Measurements from ENCODE around the gene VRK2.
"Not testable (repeated sequence)": the region's sequence is repeated elsewhere in the genome, so short reads cannot be mapped to it uniquely, and the experiment has no call there.

The VRK2 gene

GRCh38 chr2:58182527-58182926 is 135.9 kb downstream of the VRK2 start:
- no peak overlapping the region for H3K27ac ChIP-seq
- no peak for TF ChIP-seq CTCF (IDR thresholded peaks at IDR 0.05)
- DNase-seq (ENCODE audit: low spot score): no peak
- no peak overlapping the region for H3K4me3 ChIP-seq

GRCh38 chr2:58186501-58186900 is 139.9 kb downstream of the VRK2 start:
- no peak for TF ChIP-seq CTCF (IDR thresholded peaks at IDR 0.05)

GRCh38 chr2:58187022-58187421 is 140.4 kb downstream of the VRK2 start:
- not testable (repeated sequence) for DNase-seq (ENCODE audit: low spot score); H3K27ac ChIP-seq; H3K4me3 ChIP-seq

More at GRCh38 chr2:58186501-58186900, 139.9 kb downstream of the VRK2 start:
- Histone ChIP-seq H3K27ac (no peak overlapping the region), H3K4me3 (no peak overlapping the region)
- no peak for DNase-seq (ENCODE audit: low spot score)

- Histone ChIP-seq H3K27ac (no peak overlapping the region), H3K4me3 (no peak overlapping the region)
- no peak for TF ChIP-seq CTCF (IDR thresholded peaks at IDR 0.05)
- DNase-seq (ENCODE audit: low spot score): no peak
These were observed 147.9 kb downstream of the VRK2 start for GRCh38 chr2:58194458-58194857.

GRCh38 chr2:58195662-58196061 is 149.1 kb downstream of the VRK2 start:
- no peak for DNase-seq (ENCODE audit: low spot score)
- TF ChIP-seq CTCF (IDR thresholded peaks at IDR 0.05): no peak

GRCh38 chr2:58197894-58198293 is 151.3 kb downstream of the VRK2 start:
- TF ChIP-seq CTCF (IDR thresholded peaks at IDR 0.05): no peak
- Histone ChIP-seq H3K27ac (no peak overlapping the region), H3K4me3 (no peak overlapping the region)
- no peak for DNase-seq (ENCODE audit: low spot score)

More at GRCh38 chr2:58195662-58196061, 149.1 kb downstream of the VRK2 start:
- Histone ChIP-seq H3K4me3 (no peak overlapping the region), H3K27ac (no peak overlapping the region)

GRCh38 chr2:58202404-58202803 is 155.8 kb downstream of the VRK2 start:
- no peak for DNase-seq (ENCODE audit: low spot score)
- TF ChIP-seq CTCF (IDR thresholded peaks at IDR 0.05): no peak
- H3K27ac ChIP-seq: no peak overlapping the region
- H3K4me3 ChIP-seq: no peak overlapping the region

GRCh38 chr2:58203018-58203417 is 156.4 kb downstream of the VRK2 start:
- TF ChIP-seq CTCF (IDR thresholded peaks at IDR 0.05): no peak
- no peak for DNase-seq (ENCODE audit: low spot score)
- H3K27ac ChIP-seq: no peak overlapping the region
- H3K4me3 ChIP-seq: no peak overlapping the region
